Measurements from ENCODE around the gene KMT2B.

KMT2B gene

DNA sequence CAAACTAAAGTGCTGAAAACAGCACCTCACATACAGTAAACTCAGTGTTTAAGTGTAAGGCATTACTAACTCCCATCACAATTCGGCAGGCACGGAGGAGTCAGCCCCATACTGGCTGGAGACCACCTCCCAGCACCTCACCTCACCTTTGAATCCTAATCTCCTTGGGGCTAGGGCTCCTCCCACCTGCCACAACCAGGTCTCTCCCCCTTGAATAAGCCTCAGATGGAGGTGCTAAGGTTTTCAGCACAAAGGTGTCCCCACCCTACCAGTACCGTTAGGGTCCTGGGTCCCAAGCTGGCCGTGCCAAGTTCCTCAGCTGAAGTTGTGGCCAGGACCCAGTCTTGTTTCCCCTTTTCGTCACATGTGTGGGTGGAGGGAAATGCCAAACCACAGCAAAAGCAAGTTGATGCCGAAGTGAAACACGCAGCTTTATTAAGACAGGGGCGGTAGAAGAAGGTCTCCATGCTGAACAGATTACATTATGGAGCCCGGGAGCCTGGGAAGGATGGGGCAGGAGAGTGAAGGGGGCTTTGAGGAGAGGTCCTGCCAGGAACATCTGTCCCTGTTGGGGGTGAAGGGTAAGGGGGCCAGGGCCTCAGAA is 24.4 kb downstream of the KMT2B start, which contains the start of gene IGFLR1:
Gene IGFLR1 (minus strand): TSS at position 332 of the 604 bp plus-strand sequence. CDS start 1,272 bp downstream, outside the sequence.
- DNase-seq (ENCODE audit: low read depth) = no peak

DNA sequence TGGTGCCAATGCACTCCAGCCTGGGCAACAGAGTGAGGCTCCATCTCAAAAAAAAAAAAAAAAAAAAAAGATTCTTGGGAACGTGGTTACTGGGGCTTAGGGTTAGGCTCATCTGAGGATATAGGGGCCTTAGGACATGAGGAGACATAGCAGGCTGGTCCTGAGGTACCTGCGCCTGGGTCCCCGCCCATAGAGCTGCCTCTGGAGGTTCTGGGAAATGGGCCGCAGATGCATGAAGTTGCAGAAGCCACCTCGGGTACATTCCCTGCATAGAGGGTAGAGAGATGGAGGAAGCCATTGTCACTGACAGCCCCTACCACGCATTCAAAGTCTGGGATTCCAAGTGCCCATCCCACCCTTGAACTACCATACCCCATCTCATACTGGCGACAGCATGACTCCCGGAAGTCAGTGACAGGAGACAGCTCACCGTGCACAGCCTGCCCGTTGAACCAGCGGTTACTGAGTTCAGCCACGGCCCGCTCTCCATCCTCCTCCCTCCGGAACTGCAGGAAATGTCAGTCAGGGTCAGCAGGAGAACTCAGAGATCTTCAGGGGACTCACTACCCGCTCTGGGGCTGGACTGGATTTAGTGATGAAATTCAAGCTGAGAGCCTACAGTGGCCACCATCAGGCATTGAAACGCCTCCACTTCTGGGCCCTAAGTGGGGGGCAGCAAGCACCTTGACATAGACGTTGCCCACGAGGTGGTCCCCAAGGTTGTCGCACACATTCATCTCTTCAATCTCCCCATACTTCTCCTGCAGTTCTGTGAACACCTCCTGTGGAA is 26.0 kb downstream of the KMT2B start:
- no peak for DNase-seq (ENCODE audit: low read depth)

DNA sequence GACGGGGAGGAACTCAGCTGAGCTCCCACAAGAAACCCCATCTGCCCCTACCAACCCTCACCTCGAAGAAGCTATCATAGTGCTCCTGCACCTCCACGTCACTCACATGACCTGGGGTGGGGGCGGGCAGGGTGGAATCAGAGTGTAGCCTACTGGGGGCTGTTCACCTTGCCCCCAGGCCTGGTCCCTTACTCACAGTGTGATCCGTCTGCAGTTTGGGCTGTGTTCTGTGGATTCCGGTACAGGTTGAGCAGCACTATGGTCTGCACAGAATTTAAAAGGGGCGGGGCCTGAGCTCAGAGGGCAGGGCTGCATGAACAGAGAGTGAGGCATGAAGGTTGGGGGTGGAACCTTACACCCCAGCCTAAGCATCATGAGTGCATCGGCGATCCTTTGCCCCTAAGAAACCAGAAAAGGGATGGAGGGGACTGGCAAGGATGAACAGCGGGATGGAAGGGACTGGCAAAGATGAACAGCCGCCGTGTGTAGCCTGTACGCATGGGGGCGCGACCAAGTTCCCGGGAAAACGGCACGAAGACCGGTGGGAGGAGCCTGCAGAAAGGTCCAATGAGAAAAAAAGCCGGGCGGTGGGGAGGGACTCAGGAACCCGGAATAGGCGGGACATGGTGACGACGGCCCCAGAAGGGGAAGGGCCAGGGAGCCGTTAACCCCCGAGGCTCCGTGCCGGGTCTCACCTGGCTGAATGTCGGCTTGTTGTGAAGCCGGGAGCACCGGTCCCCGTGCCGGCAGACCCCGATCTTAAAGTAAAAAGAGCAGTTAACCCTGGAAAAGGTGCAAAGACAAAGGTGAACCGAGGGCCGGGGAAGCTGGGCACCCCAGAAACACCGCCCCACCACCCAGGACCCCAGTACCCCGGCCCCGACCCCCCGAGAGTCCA is 26.9 kb downstream of the KMT2B start:
- peak; percentile 97 for DNase-seq (ENCODE audit: low read depth)

DNA sequence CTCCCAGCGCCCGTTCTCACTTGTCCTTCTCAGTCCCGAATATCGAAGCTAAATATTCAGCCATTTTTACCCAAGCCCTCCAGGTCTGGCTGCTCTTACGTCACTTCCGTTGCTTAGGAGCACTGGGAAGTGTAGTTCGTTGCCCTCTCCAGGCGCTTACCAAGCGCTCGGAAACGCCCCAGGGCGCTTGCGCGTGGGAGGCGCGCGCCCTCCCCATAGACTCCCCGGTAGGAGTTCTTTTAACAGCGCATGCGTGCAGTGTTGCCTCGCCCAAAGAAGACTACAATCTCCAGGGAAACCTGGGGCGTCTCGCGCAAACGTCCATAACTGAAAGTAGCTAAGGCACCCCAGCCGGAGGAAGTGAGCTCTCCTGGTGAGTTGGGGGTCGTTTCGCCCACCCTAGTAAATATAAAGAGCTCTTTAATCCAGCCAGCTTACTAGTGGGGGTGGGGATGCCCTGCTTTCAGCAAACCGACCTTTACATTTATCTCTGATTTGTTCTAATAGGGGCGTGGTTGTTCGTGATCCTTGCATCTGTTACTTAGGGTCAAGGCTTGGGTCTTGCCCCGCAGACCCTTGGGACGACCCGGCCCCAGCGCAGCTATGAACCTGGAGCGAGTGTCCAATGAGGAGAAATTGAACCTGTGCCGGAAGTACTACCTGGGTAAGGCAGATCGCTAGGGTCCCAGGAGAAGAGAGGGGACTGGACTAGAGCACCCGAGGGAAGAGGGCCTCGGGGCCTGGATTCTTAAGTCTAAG is 27.7 kb downstream of the KMT2B start, which contains the start of the genes PSENEN and U2AF1L4:
Gene PSENEN (plus strand): TSS at position 324 of the 759 bp plus-strand sequence. CDS start 280 bp downstream, at position 604.
Gene U2AF1L4 (minus strand): TSS at position 91 of the 759 bp plus-strand sequence. CDS start 27 bp downstream, at position 64.
- DNase-seq (ENCODE audit: low read depth) = peak; percentile 99

DNA sequence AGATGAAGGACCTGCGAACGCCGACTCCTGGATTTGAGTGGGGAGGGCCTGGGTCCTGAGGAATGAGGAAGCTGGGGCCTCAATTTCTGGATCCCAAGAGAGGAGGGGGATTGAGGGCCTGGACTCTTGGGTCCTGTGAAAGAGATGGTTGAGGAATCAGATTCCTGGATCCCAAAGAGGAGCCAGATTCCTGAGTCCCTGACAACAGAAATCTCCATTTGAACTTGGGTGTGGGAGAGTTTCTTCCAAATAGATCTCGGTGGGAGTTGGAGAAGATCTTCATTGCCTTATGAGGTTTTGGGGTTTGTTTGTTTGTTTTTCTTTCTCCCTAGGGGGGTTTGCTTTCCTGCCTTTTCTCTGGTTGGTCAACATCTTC is 28.3 kb downstream of the KMT2B start:
- no peak for DNase-seq (ENCODE audit: low read depth)

DNA sequence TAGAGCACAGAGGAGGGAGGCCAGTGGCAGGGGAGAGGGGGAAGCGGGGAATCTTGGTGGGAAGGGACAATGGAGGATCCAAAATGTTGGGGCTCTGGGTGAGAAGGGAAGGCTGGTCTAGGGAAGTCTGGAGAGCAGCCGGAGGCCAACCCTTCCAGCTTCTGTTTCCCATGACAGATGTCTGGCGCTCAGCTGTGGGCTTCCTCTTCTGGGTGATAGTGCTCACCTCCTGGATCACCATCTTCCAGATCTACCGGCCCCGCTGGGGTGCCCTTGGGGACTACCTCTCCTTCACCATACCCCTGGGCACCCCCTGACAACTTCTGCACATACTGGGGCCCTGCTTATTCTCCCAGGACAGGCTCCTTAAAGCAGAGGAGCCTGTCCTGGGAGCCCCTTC is 28.7 kb downstream of the KMT2B start:
- no peak for DNase-seq (ENCODE audit: low read depth)

DNA sequence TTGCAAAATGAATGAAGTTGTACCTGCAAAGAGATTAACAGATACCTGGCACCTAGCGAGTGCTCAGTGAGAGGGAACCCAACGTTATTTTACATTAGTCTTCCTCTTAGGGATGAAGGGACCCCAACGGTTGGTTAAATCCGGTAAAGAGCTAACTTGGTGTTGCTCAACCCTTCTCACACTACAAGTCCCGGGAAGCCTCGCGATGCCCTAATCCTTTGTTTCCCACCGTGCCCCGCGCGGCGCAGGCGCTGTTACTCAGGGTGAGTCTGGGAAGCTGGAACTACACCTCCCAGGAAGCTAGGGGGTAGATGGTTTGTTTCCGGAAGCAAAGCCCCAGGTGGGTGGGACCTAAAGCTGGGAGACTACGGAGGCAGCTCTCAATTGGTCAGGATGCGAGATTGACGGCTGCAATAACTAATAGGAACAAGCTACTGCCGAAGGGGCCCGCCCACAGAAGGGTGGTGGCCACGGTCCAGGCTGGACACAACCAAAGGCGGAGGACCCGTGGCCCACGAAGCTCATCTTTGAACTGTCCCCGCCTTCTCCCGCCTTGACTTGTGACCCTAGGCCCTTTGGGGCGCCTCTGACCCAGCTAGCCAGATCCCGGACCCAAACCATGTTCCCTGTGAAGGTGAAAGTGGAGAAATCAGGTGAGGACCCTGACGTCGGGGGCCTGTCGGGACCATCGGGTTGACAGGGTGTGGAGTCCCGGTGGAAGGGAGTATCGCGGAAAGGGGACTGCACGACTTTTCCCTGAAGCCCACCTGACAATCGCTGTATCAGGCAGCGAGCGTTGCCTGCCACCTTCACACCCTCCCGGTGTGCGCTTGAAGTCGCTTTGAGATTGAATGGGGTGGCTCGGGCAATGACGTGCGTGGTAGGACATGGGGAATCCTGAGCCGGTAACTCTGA is 30.6 kb downstream of the KMT2B start, which contains the start of gene LIN37:
Gene LIN37 (plus strand): TSS at position 471 of the 915 bp plus-strand sequence. CDS start 149 bp downstream, at position 620.
- peak; percentile 99 for DNase-seq (ENCODE audit: low read depth)

DNA sequence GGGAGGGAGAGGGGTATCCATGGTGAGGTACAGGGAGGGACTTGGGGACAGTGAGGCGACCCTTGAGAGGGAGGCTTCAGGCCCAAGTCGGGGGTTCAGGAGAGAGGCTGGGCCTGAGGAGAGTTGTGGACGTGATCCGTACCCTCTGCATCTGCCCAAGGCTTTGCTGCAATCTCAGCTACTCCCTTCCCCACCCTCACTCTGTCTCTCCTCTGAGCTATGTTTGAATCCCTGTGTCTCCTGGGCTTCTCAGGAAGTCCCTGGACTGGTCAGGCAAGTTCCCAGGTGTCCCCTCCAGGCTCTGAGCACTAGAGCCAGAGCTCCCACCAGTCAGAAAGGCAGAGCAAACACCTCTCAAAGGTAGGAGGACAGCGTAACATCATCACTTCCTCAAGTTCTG is 32.4 kb downstream of the KMT2B start:
- no peak for DNase-seq (ENCODE audit: low read depth)

DNA sequence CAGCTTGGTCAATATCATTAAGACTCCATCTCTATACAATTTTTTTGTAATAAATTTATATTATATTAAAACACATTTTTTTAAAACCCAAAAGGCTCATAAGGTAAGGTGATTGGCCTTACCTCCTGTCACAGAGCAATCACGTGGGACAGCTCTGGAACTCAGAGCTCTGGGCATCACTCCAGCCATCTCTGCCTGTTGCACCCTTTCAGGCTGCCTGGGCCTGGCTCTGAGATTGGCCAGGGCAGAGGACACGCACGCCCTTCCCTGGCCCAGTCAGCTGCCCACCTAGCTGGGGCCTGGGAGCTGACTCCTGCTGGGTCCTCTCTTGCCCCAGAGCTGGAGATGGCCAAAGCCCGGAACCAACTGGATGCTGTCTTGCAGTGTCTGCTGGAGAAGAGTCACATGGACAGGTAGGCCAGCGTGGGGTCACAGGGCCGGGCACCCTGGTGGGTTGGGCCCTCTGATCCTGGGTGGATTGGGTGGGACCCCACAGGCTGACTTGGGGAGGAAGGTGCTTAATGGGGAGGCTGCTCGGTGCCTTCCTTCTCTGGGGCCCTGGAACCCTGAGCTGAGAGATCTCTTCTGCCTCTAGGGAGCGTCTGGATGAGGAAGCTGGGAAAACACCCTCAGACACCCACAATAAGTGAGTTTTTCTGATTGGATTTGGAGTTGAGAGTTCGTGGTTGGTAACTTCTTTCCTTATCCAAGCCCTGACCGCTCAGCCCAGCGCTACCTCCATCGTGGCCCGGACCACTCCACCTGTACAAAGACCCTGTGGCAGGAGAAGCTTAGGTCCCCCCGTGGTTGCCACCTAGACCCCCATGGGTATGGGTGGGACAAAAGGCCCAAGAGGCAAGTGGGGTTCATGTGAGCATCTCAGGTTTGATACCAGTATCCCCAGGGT is 34.3 kb downstream of the KMT2B start:
- no peak for DNase-seq (ENCODE audit: low read depth)

DNA sequence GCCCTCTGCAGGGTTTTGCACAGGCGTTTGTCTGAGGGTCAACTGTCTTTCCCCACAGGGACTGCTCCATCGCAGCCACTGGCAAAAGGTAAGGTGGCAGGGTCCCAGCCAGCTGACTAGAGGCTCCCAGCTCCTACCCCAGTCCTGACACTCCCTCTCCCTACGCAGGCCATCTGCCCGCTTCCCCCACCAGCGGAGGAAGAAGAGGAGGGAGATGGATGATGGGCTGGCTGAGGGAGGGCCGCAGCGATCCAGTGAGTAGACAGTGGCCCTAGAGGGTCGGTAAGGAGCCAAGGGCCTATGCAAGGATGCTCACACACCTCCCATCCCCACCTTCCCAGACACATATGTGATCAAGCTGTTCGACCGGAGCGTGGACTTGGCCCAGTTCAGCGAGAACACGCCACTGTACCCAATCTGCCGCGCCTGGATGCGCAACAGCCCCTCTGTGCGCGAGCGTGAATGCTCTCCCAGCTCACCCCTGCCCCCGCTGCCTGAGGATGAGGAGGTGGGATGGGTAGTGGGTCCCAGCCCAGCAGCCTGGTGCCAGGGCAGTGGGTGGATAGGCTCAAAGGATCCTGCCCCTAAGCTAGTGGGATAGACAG is 35.0 kb downstream of the KMT2B start:
- no peak for DNase-seq (ENCODE audit: low read depth)

DNA sequence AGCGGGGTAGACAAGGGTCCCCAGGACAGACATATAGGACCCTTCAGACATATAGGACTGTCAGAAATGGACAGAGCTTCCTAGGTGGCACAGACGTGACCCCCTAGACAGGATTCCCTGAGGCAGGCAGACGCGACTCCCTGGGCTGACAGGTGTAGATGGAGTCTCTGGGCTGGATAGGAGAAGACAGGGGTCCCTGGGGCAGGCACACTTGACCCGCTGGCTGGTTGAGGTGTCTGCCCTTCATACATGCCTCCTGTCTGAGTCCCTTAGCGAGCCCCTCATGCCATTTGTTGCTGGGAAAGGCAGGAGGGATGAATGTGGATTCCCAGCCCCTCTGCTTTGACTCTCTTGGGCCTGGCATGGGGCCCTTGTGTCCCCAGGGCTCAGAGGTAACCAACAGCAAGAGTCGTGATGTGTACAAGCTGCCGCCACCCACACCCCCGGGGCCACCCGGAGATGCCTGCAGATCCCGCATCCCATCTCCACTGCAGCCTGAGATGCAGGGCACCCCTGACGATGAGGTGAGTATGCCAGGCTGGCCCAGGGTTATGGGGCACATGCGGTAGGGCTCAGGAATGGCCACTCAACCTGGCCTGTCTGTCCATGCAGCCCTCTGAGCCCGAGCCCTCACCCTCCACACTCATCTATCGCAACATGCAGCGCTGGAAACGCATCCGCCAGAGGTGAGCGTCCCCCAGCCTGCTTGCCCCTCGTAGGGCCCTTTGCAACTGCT is 36.0 kb downstream of the KMT2B start:
- DNase-seq (ENCODE audit: low read depth) = no peak

DNA sequence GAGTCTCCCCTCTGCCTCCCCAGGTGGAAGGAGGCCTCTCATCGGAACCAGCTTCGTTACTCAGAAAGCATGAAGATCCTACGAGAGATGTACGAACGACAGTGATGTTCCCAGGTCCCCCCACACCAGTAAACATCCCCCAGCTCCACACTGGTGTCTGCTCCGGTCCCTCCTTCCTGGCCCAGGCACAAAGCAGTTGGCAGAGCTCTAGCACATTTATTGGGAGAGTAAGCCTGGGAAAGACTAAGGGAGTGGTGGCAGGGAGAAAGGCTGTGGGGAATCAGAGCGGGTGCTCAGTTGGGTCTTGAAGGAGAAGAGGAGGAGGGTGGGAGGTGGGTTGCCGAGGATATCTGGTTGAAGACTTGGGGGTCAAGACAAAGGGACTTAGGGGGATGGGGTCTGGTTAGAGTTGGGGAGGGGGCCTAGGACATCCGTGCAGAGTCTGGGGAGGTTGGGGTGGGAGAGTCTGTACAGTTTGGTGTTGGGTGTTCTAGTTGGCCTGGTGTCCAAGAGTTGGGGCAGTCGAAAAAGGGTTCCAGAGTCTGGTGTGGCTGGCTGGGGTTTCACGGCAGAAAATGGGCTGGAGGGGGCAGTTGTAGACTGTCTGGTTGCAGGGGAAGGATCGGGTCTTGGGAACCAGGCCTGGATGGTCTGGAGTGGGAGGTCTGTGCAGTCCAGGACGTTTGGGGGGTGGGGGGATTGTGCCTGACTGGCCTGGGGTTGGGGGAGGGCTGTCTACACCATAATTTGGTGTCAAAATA is 36.7 kb downstream of the KMT2B start:
- DNase-seq (ENCODE audit: low read depth) = no peak

DNA sequence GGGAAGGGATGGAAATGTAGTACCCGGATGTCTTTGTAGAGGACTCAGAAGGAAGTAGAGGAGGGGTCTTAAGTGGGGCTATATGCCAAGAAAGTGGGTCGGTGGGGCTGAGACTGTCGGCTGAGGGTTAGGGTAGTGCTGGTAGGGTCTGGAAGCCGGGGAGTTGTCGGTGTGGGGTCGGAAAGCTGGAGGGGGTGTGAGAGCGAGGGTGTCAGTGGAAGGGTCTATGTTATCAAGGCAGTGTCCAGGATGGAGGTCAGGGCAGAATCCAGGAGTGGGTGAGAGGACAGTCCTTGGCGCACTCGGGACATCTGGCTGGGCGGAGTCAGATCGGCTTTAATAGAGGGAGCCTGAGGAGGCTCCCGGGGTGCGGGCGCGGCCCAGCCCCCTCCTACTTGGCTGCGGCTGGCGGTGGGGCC is 37.3 kb downstream of the KMT2B start:
- DNase-seq (ENCODE audit: low read depth) = no peak

DNA sequence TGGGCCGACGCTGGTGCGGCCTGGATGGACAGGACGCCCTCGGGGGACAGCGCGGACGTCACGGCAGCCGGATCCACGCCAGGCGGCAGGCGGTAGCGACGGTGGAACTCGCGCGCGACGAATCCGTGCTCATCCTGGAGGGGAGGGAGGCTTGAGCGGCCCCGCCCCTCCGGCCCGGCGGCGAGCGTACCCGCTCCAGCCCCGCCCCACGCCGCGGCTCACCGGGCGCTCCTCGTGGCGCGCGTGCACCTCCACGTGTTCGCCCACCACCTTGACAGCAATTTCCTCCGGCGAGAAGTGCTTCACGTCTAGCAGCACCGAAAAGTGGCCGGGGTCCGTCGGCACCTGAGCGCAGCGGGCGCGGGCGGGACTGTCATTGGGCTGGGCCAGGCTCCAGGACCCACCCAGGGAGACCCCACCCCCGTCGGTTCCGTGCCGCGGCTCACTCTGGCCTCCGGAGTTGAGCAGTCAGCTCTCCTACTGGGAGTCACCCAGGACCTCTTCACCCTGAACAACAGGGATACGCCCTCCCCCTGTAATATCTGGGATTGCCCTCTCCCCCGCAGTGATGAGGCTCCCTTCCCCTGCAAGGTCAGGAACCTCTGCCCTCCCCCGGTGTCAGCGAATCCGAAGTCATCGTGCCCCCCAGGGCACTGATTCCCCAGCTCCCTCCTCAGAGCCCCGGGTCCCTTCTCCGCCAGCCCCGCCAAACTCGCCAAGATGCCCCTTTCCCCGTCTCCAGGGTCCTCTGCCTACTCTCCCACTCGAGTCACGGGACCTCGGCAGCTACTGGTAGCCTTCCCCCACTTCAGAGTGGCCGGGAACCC is 38.0 kb downstream of the KMT2B start:
- peak; percentile 74 for DNase-seq (ENCODE audit: low read depth)

DNA sequence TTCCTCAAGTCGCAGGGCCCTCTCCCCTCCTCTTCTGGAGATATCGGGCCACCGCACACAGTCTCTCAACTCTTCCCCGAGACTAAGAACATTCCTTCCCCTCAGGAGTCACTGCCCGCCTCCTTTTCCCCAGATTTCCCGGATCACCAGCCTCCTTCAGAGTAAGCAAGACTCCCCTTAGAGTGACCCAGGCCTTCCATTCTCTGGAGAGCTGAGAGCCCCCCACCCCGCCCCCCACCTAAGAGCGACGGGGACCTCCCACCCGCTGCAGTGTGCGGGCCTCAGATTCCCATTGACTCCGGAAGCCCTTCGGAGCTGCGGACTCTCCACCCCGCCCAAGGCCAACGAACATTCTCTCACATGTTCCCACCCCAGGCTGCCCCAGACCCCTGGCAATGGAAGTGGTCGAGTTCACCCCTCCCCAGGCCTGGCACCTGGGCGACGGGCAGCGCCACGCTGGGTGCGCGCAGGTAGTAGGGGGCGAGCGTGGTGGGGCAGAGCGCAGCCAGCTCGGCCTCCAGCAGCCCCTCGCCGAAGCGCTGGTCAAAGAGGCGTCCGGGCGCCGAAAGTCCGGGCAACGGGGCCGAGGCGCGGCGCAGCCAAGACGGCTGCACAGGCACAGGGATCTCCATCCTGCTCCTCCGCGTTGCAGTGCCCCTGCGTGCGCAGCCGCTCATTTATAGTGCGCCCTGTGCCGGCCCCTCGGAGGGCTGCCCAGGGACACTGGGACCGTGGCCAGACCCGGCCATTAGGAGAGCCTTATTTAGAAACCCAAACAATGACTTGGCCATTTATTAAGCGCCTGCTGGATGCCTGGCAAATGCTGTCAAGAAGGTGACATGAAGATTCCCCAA is 38.8 kb downstream of the KMT2B start, which contains the start of gene HSPB6:
Gene HSPB6 (minus strand): TSS at position 653 of the 854 bp plus-strand sequence. CDS start 21 bp downstream, at position 632.
- DNase-seq (ENCODE audit: low read depth) = peak; percentile 81

Measured in EH (cell line).